Neural cell (in vitro differentiated cells): ENCODE measurements around the gene KLHL21. TPM values are rescaled to one million over a fixed set of nuclear protein-coding genes. Genes with fewer than 3 reads are reported as not detected.

Experiments used
- H2AFZ ChIP-seq: fragments of 200-600, 300-800 bp; sonication (generic), shearing (Covaris generic); 2 replicates; pipeline ENCODE4 v1.6.0; 2014; ENCODE audit warnings: low read depth, mild to moderate bottlenecking, antibody characterized with exemption, low read length, moderate library complexity
- H3F3A ChIP-seq: fragments of 200-600 bp; shearing (Covaris generic); 2 replicates; pipeline ENCODE4 v1.6.1; 2016; ENCODE audit warnings: mild to moderate bottlenecking, moderate library complexity, mixed read lengths, antibody characterized with exemption, low read length; ENCODE audit not compliant: insufficient read depth, poor library complexity, severe bottlenecking
- H3K27ac ChIP-seq: fragments of 200-600, 300-800 bp; sonication (generic), shearing (Covaris generic); 2 replicates; pipeline ENCODE4 v1.5.1; 2014; ENCODE audit warnings: mild to moderate bottlenecking, low read length, moderate library complexity
- H3K27me3 ChIP-seq: fragments of 300-800, 200-600 bp; sonication (generic), shearing (Covaris generic); 2 replicates; pipeline ENCODE4 v1.6.0; 2014; ENCODE audit warnings: mild to moderate bottlenecking, low read depth, low read length, moderate library complexity; ENCODE audit not compliant: insufficient read depth
- H3K36me3 ChIP-seq: fragments of 300-800, 200-600 bp; sonication (generic), shearing (Covaris generic); 2 replicates; pipeline ENCODE4 v1.5.1; 2014; ENCODE audit warnings: mild to moderate bottlenecking, antibody characterized with exemption, low read length, moderate library complexity; ENCODE audit not compliant: insufficient read depth
- H3K4me2 ChIP-seq: fragments of 300-800, 200-600 bp; sonication (generic), shearing (Covaris generic); 2 replicates; pipeline ENCODE4 v1.6.0; 2014; ENCODE audit warnings: mild to moderate bottlenecking, low read length
- H3K4me3 ChIP-seq: fragments of 300-800, 200-600 bp; sonication (generic), shearing (Covaris generic); 2 replicates; pipeline ENCODE4 v1.5.1; 2014; ENCODE audit warnings: mild to moderate bottlenecking, low read length, moderate library complexity
- H3K79me2 ChIP-seq: fragments of 200-600 bp; shearing (Covaris generic); replicated peaks from 2 replicates; pipeline ENCODE4 v1.6.0; 2014; ENCODE audit warnings: mild to moderate bottlenecking, low read length, moderate library complexity; ENCODE audit not compliant: insufficient read depth
- H3K9ac ChIP-seq: fragments of 300-800, 200-600 bp; sonication (generic), shearing (Covaris generic); 2 replicates; pipeline ENCODE4 v1.6.1; 2016; ENCODE audit warnings: mild to moderate bottlenecking, low read length, mixed read lengths
- H3K9me2 ChIP-seq: fragments of 200-600 bp; shearing (Covaris generic); 2 replicates; pipeline ENCODE4 v1.6.1; 2016; ENCODE audit warnings: mild to moderate bottlenecking, low read length, mixed read lengths; ENCODE audit not compliant: insufficient read depth
- H3K9me3 ChIP-seq: fragments of 200-600, 300-800 bp; sonication (generic), shearing (Covaris generic); 2 replicates; pipeline ENCODE4 v1.6.1; 2016; ENCODE audit warnings: mild to moderate bottlenecking, mixed run types, low read length, moderate library complexity, mixed read lengths
- H4K20me1 ChIP-seq: fragments of 200-600 bp; shearing (Covaris generic); 2 replicates; pipeline ENCODE4 v1.6.1; 2016; ENCODE audit warnings: mild to moderate bottlenecking, mixed run types; ENCODE audit not compliant: insufficient read depth
- CTCF ChIP-seq: fragments of 450-650 bp; IDR thresholded peaks from 2 replicates; pipeline ENCODE4 v1.5.1; 2014; ENCODE audit warnings: antibody characterized with exemption, mild to moderate bottlenecking, moderate library complexity; ENCODE audit not compliant: poor library complexity, severe bottlenecking
- EP300 ChIP-seq: fragments of 450-650 bp; conservative IDR thresholded peaks from 2 replicates; pipeline ENCODE4 v1.6.1; 2014; ENCODE audit warnings: antibody characterized with exemption, mild to moderate bottlenecking, moderate library complexity; ENCODE audit not compliant: poor library complexity, severe bottlenecking
- EZH2 ChIP-seq: fragments of 200-600, 300-800 bp; shearing (Covaris generic), sonication (generic); IDR thresholded peaks from 2 replicates; pipeline ENCODE4 v1.6.1; 2014; ENCODE audit warnings: antibody characterized with exemption, low read length, borderline replicate concordance, mild to moderate bottlenecking; ENCODE audit not compliant: insufficient read depth, poor library complexity, severe bottlenecking
- MXI1 ChIP-seq: fragments of 450-650 bp; conservative IDR thresholded peaks from 2 replicates; pipeline ENCODE4 v1.6.1; 2014; ENCODE audit warnings: antibody characterized with exemption, mild to moderate bottlenecking; ENCODE audit not compliant: poor library complexity, severe bottlenecking
- POLR2AphosphoS5 ChIP-seq: IDR thresholded peaks from 2 replicates; pipeline ENCODE4 v1.6.1; 2012
- RAD21 ChIP-seq: fragments of 450-650 bp; conservative IDR thresholded peaks from 2 replicates; pipeline ENCODE4 v1.6.1; 2014; ENCODE audit warnings: antibody characterized with exemption, mild to moderate bottlenecking, moderate library complexity
- REST ChIP-seq: IDR thresholded peaks from 2 replicates; pipeline ENCODE4 v1.6.1; 2012; ENCODE audit warnings: borderline replicate concordance
- SMC3 ChIP-seq: fragments of 450-650 bp; conservative IDR thresholded peaks from 2 replicates; pipeline ENCODE4 v1.6.1; 2014; ENCODE audit warnings: antibody characterized with exemption, mild to moderate bottlenecking, moderate library complexity; ENCODE audit not compliant: poor library complexity
- TAF1 ChIP-seq: IDR thresholded peaks from 2 replicates; pipeline ENCODE4 v1.6.1; 2012; ENCODE audit warnings: low read depth
- polyA plus RNA-seq: library from polyadenylated mRNA; depleted of rRNA; stranded (reverse); fragments of >200 nt; gene quantifications from 2 replicates; pipeline ENCODE4 v1.2.3, GENCODE V29; 2014

The KLHL21 gene
- polyA plus RNA-seq, 1 donor from 2014 or later, result 8.4 TPM

GRCh38 chr1:6590046-6590445 lies 12.6 kb downstream of the KLHL21 start:
- Histone ChIP-seq H3K79me2 (no peaks in the 10 kb centered on the region), H3F3A (no peaks in the 10 kb centered on the region), H3K27ac (no peak overlapping the region), H3K36me3 (no peaks in the 10 kb centered on the region), H3K27me3 (no peaks in the 10 kb centered on the region), H3K9me2 (no peaks in the 10 kb centered on the region), H3K9ac (no peak overlapping the region), H3K4me2 (no peak overlapping the region), H3K4me3 (no peak overlapping the region), H3K9me3 (no peaks in the 10 kb centered on the region), H4K20me1 (no peaks in the 10 kb centered on the region), H2AFZ (no peak overlapping the region)
- TF ChIP-seq TAF1 (no peak), EZH2 (no peak), POLR2AphosphoS5 (no peak), REST (no peak), MXI1 (no peak), CTCF (no peak), RAD21 (no peak), EP300 (no peak), SMC3 (no peak)

- no peaks in the 10 kb centered on the region for H3K27me3 ChIP-seq
- no peak overlapping the region for H2AFZ ChIP-seq
- H3F3A ChIP-seq, result no peaks in the 10 kb centered on the region
- H3K4me2 ChIP-seq, result no peak overlapping the region
- no peaks in the 10 kb centered on the region for H3K9me2 ChIP-seq
- no peaks in the 10 kb centered on the region for H3K9me3 ChIP-seq
- H3K79me2 ChIP-seq, result no peaks in the 10 kb centered on the region
- no peak overlapping the region for H3K9ac ChIP-seq
- H3K36me3 ChIP-seq, result no peaks in the 10 kb centered on the region
- H3K4me3 ChIP-seq, result no peak overlapping the region
- no peaks in the 10 kb centered on the region for H4K20me1 ChIP-seq
- no peak overlapping the region for H3K27ac ChIP-seq
- no peak for TF ChIP-seq MXI1
- TF ChIP-seq RAD21, result no peak
Measured at GRCh38 chr1:6588893-6589520, 13.7 kb downstream of the KLHL21 start.
